SK-N-SH (cell line): ENCODE data around the gene PRR27. TPM values are rescaled to one million over a fixed set of nuclear protein-coding genes. Genes with fewer than 3 reads are reported as not detected.

Experiments
- CTCF ChIA-PET: fragments of 300-600, 350-600 bp; formaldehyde crosslinking; extraction: SDS; loops from one replicate; lab custom pipeline; 2021; lab: Yijun Ruan, JAX
- POLR2A ChIA-PET: fragments of 350-600 bp; sonication (Branson Sonifier 250); formaldehyde crosslinking; extraction: SDS; loops from one replicate; lab custom pipeline; 2020; ENCODE audit warnings: antibody characterized with exemption, inconsistent platforms; lab: Yijun Ruan, JAX
- DNase-seq: peaks from one replicate; pipeline ENCODE4 v3.0.0; 2012
- H2AFZ ChIP-seq: fragments of 200-600 bp; sonication (generic); 2 replicates; pipeline ENCODE4 v1.8.1; 2016; ENCODE audit warnings: antibody characterized with exemption, mild to moderate bottlenecking, low read depth
- H3F3A ChIP-seq: fragments of 200-600 bp; sonication (generic); replicated peaks from 2 replicates; pipeline ENCODE3; 2016; ENCODE audit warnings: antibody characterized with exemption, mild to moderate bottlenecking; ENCODE audit not compliant: insufficient read depth
- H3K27ac ChIP-seq, 2 experiments: fragments of 200-500 bp in 1 of 2; fragments of 200-600 bp in 1 of 2; sonication (Bioruptor generic) in 1 of 2; sonication (generic), shearing (Covaris generic) in 1 of 2; 2 replicates each; pipeline versions ENCODE4 v1.5.1 to v1.6.1; 2014 to 2016; ENCODE audit warnings: low read depth in 2 of 2, inconsistent platforms in 1 of 2, low read length in 1 of 2, mild to moderate bottlenecking in 1 of 2, mixed read lengths in 1 of 2
- H3K27me3 ChIP-seq: fragments of 200-600 bp; sonication (generic), shearing (Covaris generic); 2 replicates; pipeline ENCODE4 v1.6.1; 2016; ENCODE audit warnings: mixed run types; ENCODE audit not compliant: insufficient read depth
- H3K36me3 ChIP-seq, 2 experiments: fragments of 200-500 bp in 1 of 2; fragments of 200-600 bp in 1 of 2; sonication (Bioruptor generic) in 1 of 2; sonication (generic) in 1 of 2; replicated peaks in 1 of 2; 2 replicates each; pipeline versions ENCODE3 to v1.5.1; 2014 to 2016; ENCODE audit warnings: low read length in 1 of 2, mild to moderate bottlenecking in 1 of 2; ENCODE audit not compliant: insufficient read depth in 2 of 2, control insufficient read depth in 1 of 2
- H3K4me1 ChIP-seq, 2 experiments: fragments of 200-500 bp in 1 of 2; fragments of 200-600 bp in 1 of 2; sonication (Bioruptor generic) in 1 of 2; sonication (generic), shearing (Covaris generic) in 1 of 2; 2 replicates each; pipeline versions ENCODE4 v1.5.1 to v1.6.1; 2014 to 2016; ENCODE audit warnings: low read depth in 1 of 2, low read length in 1 of 2, mixed run types in 1 of 2; ENCODE audit not compliant: insufficient read depth in 2 of 2, control insufficient read depth in 1 of 2
- H3K4me2 ChIP-seq: fragments of 200-600 bp; sonication (generic), shearing (Covaris generic); 2 replicates; pipeline ENCODE4 v1.6.1; 2017; ENCODE audit warnings: mixed run types
- H3K4me3 ChIP-seq, 2 experiments: fragments of 200-500 bp in 1 of 2; fragments of 200-600 bp in 1 of 2; sonication (Bioruptor generic) in 1 of 2; sonication (generic), shearing (Covaris generic) in 1 of 2; 2 replicates each; pipeline versions ENCODE4 v1.5.1 to v1.8.1; 2014 to 2016; ENCODE audit warnings: low read depth in 2 of 2, inconsistent platforms in 1 of 2, low read length in 1 of 2, mild to moderate bottlenecking in 1 of 2, mixed read lengths in 1 of 2, moderate library complexity in 1 of 2
- H3K79me2 ChIP-seq: fragments of 200-600 bp; sonication (generic); 2 replicates; pipeline ENCODE4 v1.8.1; 2017; ENCODE audit warnings: mild to moderate bottlenecking; ENCODE audit not compliant: insufficient read depth
- H3K9ac ChIP-seq: fragments of 200-600 bp; sonication (generic); 2 replicates; pipeline ENCODE4 v1.6.1; 2017; ENCODE audit warnings: mixed run types
- H3K9me2 ChIP-seq: fragments of 200-600 bp; sonication (generic); 2 replicates; pipeline ENCODE4 v1.6.1; 2017; ENCODE audit warnings: mixed run types
- H3K9me3 ChIP-seq: fragments of 200-600 bp; sonication (generic); 2 replicates; pipeline ENCODE4 v1.6.1; 2017; ENCODE audit warnings: mixed run types, mild to moderate bottlenecking, moderate library complexity
- H4K20me1 ChIP-seq: fragments of 200-600 bp; sonication (generic); 2 replicates; pipeline ENCODE4 v1.6.1; 2017; ENCODE audit warnings: mild to moderate bottlenecking, mixed run types; ENCODE audit not compliant: insufficient read depth
- CHD2 ChIP-seq: fragments of 150-350 bp; IDR thresholded peaks from 2 replicates; pipeline ENCODE4 v1.6.1; 2018; ENCODE audit warnings: low read length; ENCODE audit not compliant: partially characterized antibody
- ELF1 ChIP-seq: IDR thresholded peaks from 2 replicates; pipeline ENCODE4 v1.4.0; 2012
- EP300 ChIP-seq, 2 experiments: IDR thresholded peaks; 2 replicates each; pipeline versions ENCODE4 v1.4.0 to v1.6.1; 2012; ENCODE audit warnings: borderline replicate concordance in 1 of 2, low read depth in 1 of 2, low read length in 1 of 2
- FOSL2 ChIP-seq: IDR thresholded peaks from 2 replicates; pipeline ENCODE4 v1.4.0; 2012; ENCODE audit warnings: low read depth, mild to moderate bottlenecking, moderate library complexity, borderline replicate concordance
- FOXJ3 ChIP-seq: sonication (generic); formaldehyde crosslinking; IDR thresholded peaks from 2 replicates; pipeline ENCODE4 v1.5.1; 2020; ENCODE audit warnings: mild to moderate bottlenecking, missing genetic modification reagents
- GABPA ChIP-seq: IDR thresholded peaks from 2 replicates; pipeline ENCODE4 v1.4.0; 2012; ENCODE audit warnings: low read depth, mild to moderate bottlenecking
- MEF2A ChIP-seq: IDR thresholded peaks from 2 replicates; pipeline ENCODE4 v1.4.0; 2012; ENCODE audit warnings: low read depth, borderline replicate concordance
- POLR2AphosphoS5 ChIP-seq: IDR thresholded peaks from 2 replicates; pipeline ENCODE4 v1.6.1; 2012; ENCODE audit warnings: low read depth, low read length
- RXRA ChIP-seq: IDR thresholded peaks from 2 replicates; pipeline ENCODE4 v1.4.0; 2012; ENCODE audit warnings: low read depth, mild to moderate bottlenecking, borderline replicate concordance
- SMC3 ChIP-seq: IDR thresholded peaks from 2 replicates; pipeline ENCODE4 v1.6.1; 2012; ENCODE audit warnings: low read depth, low read length, improper control_type of control experiment
- YY1 ChIP-seq: IDR thresholded peaks from 2 replicates; pipeline ENCODE4 v1.4.0; 2012; ENCODE audit warnings: low read depth, mild to moderate bottlenecking
- WGBS: methylation state at CpG from one replicate; pipeline ENCODE4 v1.1.6; 2017; ENCODE audit warnings: low lambda C conversion rate; 5-methylcytosine and 5-hydroxymethylcytosine counted together
- polyA plus RNA-seq, 3 experiments: library from polyadenylated mRNA; depleted of rRNA; stranded (reverse); fragments of >200 nt; gene quantifications; 2 replicates each; pipeline ENCODE4 v1.2.3, GENCODE V29; 2012
- TF ChIP-seq, protein P1 (sequence below): fragments of 200-600 bp; sonication (generic); IDR thresholded peaks from 2 replicates; pipeline ENCODE4 v1.6.1; 2017; ENCODE audit warnings: antibody characterized with exemption, mild to moderate bottlenecking, moderate library complexity
- TF ChIP-seq, protein P2 (sequence below): IDR thresholded peaks from 2 replicates; pipeline ENCODE4 v1.4.0; 2012; ENCODE audit warnings: low read depth, borderline replicate concordance
- TF ChIP-seq, protein P3 (sequence below): IDR thresholded peaks from 2 replicates; pipeline ENCODE4 v1.4.0; 2012; ENCODE audit warnings: low read depth
- TF ChIP-seq, protein P4 (sequence below): fragments of 150-350 bp; IDR thresholded peaks from 2 replicates; pipeline ENCODE4 v1.6.1; 2017; ENCODE audit warnings: antibody characterized with exemption, low read length, low read depth, borderline replicate concordance
- TF ChIP-seq, protein P5 (sequence below): IDR thresholded peaks from 2 replicates; pipeline ENCODE4; 2012
- TF ChIP-seq, protein P6 (sequence below): fragments of 150-350 bp; IDR thresholded peaks from 2 replicates; pipeline ENCODE4 v1.6.1; 2016; ENCODE audit warnings: mild to moderate bottlenecking, low read depth, low read length

The PRR27 gene
- polyA plus RNA-seq, 1 of the 3 experiments (the other 2 are of a cell fraction) = not detected

DNA sequence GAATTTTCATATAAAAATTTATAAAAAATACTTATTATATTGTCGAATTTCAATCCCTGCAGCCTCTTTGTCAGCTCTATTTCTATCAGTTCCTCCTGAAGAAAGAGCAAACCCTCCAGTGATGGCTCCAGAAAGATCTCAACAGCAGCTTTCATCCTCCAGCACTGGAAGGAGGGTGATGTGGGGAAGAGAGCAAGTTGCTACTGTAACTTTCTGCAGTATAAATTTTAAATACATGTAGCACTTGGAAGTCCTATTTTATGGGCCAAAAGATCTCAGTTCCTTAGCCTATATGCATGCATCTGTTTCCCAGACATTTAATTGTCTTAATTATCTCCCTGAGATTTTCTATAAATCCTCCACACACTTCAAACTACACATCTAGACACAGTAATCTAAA is 27.8 kb downstream of the PRR27 start:
- Histone ChIP-seq H3F3A (no peaks in the 10 kb centered on the region), H3K4me3 (no peak overlapping the region), H3K36me3 (no peaks in the 10 kb centered on the region), H3K4me1 (no peaks in the 10 kb centered on the region), H3K4me2 (no peak overlapping the region), H3K9ac (no peak overlapping the region), H3K79me2 (no peaks in the 10 kb centered on the region), H3K9me3 (no peaks in the 10 kb centered on the region), H3K9me2 (no peaks in the 10 kb centered on the region), H3K27ac (no peak overlapping the region), H3K27me3 (no peaks in the 10 kb centered on the region; the same call in 1 of the 2 replicates), H2AFZ (no peak overlapping the region), H4K20me1 (no peaks in the 10 kb centered on the region)
- DNase-seq = no peak
- TF ChIP-seq, protein P1, sequence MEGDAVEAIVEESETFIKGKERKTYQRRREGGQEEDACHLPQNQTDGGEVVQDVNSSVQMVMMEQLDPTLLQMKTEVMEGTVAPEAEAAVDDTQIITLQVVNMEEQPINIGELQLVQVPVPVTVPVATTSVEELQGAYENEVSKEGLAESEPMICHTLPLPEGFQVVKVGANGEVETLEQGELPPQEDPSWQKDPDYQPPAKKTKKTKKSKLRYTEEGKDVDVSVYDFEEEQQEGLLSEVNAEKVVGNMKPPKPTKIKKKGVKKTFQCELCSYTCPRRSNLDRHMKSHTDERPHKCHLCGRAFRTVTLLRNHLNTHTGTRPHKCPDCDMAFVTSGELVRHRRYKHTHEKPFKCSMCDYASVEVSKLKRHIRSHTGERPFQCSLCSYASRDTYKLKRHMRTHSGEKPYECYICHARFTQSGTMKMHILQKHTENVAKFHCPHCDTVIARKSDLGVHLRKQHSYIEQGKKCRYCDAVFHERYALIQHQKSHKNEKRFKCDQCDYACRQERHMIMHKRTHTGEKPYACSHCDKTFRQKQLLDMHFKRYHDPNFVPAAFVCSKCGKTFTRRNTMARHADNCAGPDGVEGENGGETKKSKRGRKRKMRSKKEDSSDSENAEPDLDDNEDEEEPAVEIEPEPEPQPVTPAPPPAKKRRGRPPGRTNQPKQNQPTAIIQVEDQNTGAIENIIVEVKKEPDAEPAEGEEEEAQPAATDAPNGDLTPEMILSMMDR = no peak
- TF ChIP-seq MEF2A (no peak), ELF1 (no peak), POLR2AphosphoS5 (no peak), YY1 (no peak), SMC3 (no peak), FOXJ3 (CRISPR knock-in tag) (no peak), GABPA (no peak), RXRA (no peak), EP300 (IDR thresholded peaks at IDR 0.05; ENCODE audit: borderline replicate concordance in 1 of 2, low read depth in 1 of 2, low read length in 1 of 2) (no peak), FOSL2 (no peak), CHD2 (no peak)
- TF ChIP-seq, protein P2, sequence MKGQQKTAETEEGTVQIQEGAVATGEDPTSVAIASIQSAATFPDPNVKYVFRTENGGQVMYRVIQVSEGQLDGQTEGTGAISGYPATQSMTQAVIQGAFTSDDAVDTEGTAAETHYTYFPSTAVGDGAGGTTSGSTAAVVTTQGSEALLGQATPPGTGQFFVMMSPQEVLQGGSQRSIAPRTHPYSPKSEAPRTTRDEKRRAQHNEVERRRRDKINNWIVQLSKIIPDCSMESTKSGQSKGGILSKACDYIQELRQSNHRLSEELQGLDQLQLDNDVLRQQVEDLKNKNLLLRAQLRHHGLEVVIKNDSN = no peak
- TF ChIP-seq, protein P3, sequence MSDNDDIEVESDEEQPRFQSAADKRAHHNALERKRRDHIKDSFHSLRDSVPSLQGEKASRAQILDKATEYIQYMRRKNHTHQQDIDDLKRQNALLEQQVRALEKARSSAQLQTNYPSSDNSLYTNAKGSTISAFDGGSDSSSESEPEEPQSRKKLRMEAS = no peak
- TF ChIP-seq, protein P4, sequence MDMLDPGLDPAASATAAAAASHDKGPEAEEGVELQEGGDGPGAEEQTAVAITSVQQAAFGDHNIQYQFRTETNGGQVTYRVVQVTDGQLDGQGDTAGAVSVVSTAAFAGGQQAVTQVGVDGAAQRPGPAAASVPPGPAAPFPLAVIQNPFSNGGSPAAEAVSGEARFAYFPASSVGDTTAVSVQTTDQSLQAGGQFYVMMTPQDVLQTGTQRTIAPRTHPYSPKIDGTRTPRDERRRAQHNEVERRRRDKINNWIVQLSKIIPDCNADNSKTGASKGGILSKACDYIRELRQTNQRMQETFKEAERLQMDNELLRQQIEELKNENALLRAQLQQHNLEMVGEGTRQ = no peak
- TF ChIP-seq, protein P5, sequence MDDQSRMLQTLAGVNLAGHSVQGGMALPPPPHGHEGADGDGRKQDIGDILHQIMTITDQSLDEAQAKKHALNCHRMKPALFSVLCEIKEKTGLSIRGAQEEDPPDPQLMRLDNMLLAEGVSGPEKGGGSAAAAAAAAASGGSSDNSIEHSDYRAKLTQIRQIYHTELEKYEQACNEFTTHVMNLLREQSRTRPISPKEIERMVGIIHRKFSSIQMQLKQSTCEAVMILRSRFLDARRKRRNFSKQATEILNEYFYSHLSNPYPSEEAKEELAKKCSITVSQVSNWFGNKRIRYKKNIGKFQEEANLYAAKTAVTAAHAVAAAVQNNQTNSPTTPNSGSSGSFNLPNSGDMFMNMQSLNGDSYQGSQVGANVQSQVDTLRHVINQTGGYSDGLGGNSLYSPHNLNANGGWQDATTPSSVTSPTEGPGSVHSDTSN = no peak
- TF ChIP-seq, protein P6, sequence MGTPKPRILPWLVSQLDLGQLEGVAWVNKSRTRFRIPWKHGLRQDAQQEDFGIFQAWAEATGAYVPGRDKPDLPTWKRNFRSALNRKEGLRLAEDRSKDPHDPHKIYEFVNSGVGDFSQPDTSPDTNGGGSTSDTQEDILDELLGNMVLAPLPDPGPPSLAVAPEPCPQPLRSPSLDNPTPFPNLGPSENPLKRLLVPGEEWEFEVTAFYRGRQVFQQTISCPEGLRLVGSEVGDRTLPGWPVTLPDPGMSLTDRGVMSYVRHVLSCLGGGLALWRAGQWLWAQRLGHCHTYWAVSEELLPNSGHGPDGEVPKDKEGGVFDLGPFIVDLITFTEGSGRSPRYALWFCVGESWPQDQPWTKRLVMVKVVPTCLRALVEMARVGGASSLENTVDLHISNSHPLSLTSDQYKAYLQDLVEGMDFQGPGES = no peak
- CTCF ChIA-PET = interaction anchor here (1.0 kb wide), 1 partner anchor 25 kb away, joined by 3 read pairs; no protein-coding TSS in a partner anchor
- 0% methylated on average over 1 of the region's 1 CpG for WGBS
- POLR2A ChIA-PET = no interaction called here
